ENCODE data around the gene GRIK5.
"Not testable (repeated sequence)": the region's sequence is repeated elsewhere in the genome, so short reads cannot be mapped to it uniquely, and the experiment has no call there.

Gene GRIK5, protein sequence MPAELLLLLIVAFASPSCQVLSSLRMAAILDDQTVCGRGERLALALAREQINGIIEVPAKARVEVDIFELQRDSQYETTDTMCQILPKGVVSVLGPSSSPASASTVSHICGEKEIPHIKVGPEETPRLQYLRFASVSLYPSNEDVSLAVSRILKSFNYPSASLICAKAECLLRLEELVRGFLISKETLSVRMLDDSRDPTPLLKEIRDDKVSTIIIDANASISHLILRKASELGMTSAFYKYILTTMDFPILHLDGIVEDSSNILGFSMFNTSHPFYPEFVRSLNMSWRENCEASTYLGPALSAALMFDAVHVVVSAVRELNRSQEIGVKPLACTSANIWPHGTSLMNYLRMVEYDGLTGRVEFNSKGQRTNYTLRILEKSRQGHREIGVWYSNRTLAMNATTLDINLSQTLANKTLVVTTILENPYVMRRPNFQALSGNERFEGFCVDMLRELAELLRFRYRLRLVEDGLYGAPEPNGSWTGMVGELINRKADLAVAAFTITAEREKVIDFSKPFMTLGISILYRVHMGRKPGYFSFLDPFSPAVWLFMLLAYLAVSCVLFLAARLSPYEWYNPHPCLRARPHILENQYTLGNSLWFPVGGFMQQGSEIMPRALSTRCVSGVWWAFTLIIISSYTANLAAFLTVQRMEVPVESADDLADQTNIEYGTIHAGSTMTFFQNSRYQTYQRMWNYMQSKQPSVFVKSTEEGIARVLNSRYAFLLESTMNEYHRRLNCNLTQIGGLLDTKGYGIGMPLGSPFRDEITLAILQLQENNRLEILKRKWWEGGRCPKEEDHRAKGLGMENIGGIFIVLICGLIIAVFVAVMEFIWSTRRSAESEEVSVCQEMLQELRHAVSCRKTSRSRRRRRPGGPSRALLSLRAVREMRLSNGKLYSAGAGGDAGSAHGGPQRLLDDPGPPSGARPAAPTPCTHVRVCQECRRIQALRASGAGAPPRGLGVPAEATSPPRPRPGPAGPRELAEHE

DNA sequence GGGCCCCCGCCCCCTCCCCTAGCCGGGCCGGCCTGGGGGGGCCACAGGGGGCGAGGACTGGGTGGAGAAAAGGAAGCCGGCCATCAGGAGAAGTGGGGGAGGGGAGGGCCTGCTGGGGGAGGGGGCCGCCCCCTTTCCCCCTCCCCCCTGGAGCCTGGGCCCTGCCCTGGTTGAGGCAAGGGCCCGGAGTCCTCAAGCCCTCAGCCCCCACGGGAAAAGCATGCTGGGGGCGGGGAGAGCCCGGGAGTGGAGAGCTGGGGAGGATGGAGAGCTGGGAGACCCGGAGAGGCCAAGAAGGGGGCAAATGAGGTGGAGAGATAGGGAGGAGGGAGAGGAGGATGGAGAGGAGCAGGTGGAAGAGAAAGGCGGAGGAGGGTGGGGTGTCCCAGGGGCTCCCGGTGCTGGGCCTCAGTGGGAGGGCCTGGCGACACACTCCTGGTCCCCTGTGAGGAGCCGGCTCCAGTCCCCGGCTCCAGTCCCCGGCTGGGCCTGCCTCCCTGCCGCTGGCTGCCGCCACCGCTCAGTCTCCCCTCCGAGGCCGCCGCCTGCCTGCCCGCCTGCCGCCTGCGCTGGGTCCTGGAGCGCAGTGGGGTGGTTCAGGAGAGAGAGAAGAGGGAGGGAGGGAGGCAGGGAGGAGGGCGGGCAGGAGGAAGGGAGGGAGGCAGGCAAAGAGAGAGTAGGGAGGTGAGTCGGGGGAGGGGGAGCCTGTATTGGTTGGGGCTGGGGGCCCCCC is at the start of gene GRIK5:
TSS of gene GRIK5 (minus strand) at position 588 of the 733 bp plus-strand sequence. CDS start 4,436 bp downstream, outside the sequence.
- DNase-seq = no peak

DNA sequence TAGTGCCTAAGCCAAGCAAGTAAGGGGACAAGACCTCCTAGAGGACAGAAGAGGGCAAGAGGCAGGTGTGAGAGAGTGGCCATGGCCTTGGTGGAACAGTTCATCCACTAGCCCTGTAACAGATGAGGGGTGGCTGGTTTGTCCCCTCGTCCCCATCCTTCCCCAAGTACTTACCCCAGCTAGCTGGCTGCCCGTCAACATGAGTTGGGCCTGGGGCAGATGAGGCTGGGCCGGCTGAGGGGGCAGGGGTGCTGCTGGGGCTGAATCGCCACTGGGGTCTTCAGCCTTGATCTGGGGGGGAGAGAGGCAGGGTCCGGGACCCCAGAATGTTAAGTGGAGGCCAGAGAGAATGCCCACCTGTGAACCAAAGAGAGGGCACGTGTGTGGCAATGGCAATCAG is 47.1 kb upstream of the GRIK5 start:
- DNase-seq = no peak

GRCh38 chr19:42116308-42117075 is 46.5 kb upstream of the GRIK5 start:
- no peak for DNase-seq

- no peak for DNase-seq
Measured at GRCh38 chr19:42115705-42116104, 45.7 kb upstream of the GRIK5 start.

- no peak for DNase-seq
Measured at GRCh38 chr19:42115219-42115618, 45.2 kb upstream of the GRIK5 start.

DNA sequence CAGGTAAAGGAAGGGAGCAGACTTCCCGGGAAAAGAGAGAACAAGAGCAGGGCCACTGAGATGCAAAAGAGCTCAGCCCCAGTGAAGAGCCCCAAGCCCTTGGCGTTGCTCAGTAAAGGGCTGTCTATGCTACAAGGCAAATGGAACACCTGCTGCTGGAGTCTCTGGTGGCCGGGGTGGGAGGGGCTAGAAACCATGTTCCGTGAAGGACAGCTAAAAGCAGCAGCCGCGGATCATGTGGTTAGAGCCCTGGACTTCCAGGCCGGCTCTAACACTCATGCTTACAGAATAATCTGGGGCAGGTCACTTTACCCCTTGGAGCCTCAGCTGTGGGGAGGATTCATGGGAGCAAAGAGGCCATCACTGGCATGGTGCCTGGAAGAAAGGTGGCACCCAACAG is 44.4 kb upstream of the GRIK5 start:
- DNase-seq = no peak

DNA sequence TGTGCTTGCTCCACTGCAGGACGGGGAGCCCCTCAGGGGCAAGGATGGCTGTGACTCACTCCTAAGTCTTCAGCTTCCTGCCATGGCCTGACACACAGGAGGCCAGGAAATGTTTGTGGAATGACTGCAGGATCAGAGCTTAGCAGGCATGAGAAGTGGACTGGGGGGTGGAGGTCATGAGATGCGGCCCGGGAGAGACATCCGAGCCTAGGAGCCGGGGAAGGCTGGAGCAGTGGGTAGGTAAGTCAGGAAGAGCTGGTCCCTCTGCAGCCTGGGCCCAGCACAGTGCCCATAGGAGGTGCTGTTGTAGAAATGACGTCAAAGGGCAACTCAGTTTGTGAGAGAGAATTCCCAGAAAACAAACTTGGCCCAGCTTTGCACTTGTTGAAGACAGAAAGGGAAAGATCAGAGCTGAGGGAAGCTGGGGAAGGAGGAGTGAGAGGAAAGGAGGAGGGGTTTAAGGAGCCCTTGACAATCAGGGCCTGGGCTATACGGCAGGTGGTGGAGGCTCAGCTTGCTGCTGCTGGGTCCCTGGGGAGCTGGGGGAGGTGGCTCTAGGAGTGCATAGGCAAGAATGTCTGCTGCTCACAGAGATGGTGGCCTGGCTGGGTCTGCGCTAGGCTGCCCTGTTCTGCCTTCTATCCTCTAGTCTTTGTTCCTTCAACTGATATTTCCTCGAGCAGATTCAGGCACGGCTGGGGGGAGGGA is 43.8 kb upstream of the GRIK5 start:
- DNase-seq = no peak

- no peak for DNase-seq
Measured at GRCh38 chr19:42111811-42112210, 41.8 kb upstream of the GRIK5 start.

DNA sequence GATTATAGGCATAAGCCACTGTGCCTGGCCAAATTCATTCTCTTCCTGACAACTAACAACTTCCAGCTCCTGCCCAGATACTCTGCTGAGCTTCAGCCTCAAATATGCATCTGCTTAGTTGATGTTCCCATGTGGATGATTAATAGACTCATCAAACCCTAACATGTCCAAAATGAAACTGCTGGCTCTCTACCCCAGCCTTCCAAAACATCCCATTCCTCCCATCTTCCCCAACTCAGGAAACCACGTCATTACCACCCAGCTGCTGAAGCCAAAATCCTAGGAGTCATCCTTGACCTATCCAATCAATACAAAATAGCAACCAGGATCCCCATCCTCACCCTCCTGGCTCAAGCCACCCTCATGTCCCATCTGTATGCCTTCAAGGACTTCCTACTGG is 41.4 kb upstream of the GRIK5 start:
- no peak for DNase-seq

- DNase-seq = no peak
Measured at GRCh38 chr19:42110658-42111057, 40.7 kb upstream of the GRIK5 start.

DNA sequence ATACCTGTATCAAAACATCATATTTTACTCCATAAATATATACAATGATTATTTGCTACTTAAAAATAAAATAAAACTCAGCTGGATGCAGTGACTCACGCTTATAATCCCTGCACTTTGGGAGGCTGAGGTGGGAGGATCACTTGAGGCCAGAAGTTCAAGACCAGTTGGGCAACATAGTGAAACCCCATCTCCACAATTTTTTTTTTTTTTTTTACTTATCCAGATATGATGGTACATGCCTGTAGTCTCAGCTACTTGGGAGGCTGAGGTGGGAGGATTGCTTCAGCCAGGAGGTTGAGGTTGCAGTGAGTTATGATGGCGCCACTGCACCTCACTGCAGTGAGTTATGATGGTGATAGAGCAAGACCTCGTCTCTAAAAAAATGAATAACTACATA is 39.9 kb upstream of the GRIK5 start:
- DNase-seq = no peak

GRCh38 chr19:42108527-42109389 is 38.8 kb upstream of the GRIK5 start:
- DNase-seq = peak; percentile 91

DNA sequence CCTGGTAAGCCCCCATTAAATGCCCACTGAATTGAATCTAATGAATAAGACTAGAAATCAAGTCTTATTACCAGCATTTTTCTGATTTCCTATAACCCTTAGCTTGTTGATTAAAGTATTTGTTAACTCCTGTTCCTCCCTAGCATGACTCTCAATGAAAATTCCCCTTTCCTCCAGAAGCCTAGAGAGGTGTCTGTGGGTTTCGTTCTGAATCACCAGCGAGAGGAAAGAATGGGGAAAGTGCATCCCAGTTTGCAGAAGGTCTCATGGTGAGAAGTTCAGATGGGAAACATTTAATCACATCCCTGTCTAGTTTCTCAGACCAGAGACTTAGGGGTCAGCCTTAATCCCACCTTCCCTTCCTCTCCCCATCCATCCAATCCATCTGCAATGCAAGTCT is 35.4 kb upstream of the GRIK5 start:
- no peak for DNase-seq

DNA sequence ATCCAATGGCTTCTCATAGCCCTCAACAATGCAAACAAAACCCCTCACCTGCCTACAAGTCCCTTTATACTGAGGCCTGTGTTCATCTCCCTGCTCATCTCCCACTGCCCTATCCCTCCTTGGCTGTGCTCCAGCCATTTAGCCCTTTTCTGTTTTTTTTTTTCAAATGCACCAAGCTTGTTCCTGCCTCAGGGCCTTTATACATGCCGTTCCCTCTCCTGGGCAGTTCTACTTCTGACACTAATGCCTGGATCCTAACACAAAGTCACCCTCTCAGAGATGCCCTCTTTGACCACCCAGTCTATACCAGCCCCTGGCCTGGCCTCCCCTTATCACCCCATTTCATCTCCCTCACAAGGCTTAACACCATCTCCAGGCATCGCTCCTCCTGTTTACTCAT is 32.9 kb upstream of the GRIK5 start:
- DNase-seq = no peak

DNA sequence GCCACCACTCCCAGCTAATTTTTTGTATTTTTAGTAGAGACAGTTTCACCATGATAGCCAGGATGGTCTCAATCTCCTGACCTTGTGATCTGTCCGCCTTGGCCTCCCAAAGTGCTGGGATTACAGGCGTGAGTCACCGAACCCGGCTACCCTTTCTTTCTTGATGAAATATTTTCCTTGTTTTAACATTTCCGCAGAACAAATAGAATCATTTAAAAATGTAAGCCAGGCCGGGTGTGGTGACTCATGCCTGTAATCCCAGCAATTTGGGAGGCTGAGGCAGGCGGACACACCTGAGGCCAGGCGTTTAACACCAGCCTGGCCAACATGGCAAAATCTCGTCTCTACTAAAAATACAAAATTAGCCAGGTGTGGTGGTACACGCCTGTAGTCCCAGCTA is 30.2 kb upstream of the GRIK5 start:
- not testable (repeated sequence) for DNase-seq

DNA sequence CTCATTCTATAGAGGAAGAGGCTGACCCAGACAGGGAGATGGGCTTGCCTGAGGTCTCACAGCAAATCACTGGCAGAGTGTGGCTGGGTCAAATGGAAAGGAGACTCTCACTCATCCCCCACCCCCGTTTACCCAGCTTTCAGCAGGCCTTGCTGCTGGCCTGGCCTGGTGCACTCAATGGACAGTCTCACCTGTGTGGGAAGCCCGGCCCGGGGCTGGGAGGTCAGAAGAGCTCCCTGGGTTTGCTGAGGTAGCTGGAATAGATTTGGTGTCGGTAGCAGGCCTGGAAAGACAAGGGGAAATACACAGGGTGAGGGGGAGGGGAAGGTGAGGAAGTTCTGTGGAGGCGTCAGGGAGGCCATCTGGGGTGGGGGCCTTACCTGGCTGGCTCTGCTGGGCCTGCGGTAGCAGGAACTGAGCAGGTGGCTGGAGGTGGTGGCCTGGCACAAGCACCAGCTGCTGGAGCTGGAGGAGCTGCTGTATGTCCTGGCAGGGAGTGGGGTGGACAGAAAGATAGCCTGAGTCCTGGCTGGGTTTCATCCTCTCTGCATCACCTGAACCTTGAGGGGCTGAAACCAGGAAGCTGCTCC is 29.4 kb upstream of the GRIK5 start:
- DNase-seq = no peak

GRCh38 chr19:42098781-42099180 is 28.8 kb upstream of the GRIK5 start:
- DNase-seq = no peak

DNA sequence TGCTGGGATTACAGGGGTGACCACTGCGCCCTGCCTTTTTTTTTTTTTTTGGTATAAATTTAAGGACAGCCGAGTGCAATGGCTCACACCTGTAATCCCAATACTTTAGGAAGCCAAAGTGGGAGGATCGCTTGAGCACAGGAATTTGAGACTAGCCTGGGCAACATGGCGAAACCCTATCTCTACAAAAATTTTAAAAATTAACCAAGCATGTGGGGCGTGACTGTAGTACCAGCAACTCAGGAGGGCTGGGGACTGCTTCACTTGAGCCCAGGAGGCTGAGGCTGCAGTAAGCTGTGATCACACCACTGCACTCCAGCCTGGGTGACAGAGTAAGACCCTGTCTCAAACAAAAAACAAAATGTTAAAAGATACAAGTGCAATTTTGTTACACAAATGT is 27.5 kb upstream of the GRIK5 start:
- no peak for DNase-seq

DNA sequence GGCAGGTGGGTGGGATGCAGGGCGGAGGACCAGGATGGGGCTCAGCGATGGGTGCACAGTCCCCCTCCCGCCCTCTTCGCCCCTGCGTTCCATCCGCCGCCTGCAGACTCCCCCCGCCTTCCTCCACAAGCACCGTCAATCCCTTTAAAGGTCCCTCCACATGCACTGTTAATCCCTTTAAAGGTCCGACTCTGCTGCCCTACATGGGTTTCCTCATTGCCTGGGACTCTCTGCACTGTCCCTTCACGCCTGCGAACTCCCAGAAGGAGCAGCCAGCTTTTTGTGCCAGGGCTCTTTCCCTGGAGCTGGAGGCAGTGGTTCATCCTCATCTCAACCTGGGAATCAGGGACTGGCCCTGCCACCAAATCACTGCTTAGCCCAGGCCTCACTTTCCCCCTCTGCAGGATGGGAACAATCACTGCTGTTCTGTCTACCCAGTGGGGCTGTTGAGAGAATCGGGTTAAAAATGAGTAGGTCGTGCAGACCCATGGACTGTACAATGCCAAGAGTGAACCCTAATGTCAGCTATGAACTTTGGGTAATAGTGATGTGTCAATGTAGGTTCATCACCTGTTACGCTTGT is 26.3 kb upstream of the GRIK5 start:
- no peak for DNase-seq

DNA sequence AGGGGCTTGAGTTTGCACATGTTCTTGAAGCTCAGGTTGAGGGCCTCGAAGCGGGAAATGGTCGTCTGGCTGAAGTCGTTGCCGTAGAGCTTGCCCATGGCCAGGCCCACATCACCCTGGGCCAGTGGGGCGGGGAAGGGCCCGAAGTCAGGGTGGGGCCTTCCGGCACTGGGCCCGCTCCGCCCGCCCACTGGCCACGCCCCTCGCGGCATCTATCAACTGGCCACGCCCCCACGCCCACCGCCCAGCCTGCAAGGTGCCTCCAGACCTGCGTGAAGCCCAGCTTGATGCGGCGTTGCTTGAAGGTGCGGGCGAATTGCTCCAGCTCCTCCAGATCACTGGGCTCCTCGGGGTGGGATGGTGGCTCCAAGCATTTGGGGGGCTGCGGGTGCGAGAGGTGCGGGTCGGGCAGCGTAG is 25.8 kb upstream of the GRIK5 start:
- peak; percentile 23 for DNase-seq
